Suppressor macrophage treated with lipopolysaccharide for 1 hour (primary cell): Measurements from ENCODE around the gene MUC4.
"Not testable (repeated sequence)": the region's sequence is repeated elsewhere in the genome, so short reads cannot be mapped to it uniquely, and the experiment has no call there.

Experiments used
- DNase-seq, 3 donors: peaks; one replicate each; pipeline ENCODE4 v3.0.0-alpha.2; 2020 to 2022

MUC4 gene

GRCh38 chr3:195773956-195774537 lies 37.7 kb downstream of the MUC4 start:
- DNase-seq, result no peak

- no peak for DNase-seq
Observed at GRCh38 chr3:195771646-195772300, 40.0 kb downstream of the MUC4 start.

DNA sequence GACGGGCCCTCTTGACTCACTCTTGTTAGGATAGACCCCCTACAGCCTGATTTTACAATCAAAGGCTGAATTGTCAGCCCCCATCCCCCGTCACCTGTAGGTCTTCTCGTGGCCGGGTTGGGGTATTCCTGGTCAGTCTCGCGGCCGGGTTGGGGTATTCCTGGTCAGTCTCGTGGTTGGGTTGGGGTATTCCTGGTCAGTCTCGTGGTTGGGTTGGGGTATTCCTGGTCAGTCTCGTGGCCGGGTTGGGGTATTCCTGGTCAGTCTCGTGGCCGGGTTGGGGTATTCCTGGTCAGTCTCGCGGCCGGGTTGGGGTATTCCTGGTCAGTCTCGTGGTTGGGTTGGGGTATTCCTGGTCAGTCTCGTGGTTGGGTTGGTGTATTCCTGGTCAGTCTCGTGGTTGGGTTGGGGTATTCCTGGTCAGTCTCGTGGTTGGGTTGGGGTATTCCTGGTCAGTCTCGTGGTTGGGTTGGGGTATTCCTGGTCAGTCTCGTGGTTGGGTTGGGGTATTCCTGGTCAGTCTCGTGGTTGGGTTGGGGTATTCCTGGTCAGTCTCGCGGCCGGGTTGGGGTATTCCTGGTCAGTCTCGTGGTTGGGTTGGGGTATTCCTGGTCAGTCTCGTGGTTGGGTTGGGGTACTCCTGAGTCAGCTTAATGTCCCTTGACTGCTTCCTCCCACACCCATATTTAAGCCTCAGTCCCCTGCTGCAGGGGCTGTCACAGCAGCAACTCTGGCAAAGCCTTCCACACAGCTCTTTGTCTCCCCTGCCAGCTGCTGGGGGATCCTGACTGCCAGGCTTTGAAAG lies 40.7 kb downstream of the MUC4 start:
- DNase-seq, result not testable (repeated sequence)

DNA sequence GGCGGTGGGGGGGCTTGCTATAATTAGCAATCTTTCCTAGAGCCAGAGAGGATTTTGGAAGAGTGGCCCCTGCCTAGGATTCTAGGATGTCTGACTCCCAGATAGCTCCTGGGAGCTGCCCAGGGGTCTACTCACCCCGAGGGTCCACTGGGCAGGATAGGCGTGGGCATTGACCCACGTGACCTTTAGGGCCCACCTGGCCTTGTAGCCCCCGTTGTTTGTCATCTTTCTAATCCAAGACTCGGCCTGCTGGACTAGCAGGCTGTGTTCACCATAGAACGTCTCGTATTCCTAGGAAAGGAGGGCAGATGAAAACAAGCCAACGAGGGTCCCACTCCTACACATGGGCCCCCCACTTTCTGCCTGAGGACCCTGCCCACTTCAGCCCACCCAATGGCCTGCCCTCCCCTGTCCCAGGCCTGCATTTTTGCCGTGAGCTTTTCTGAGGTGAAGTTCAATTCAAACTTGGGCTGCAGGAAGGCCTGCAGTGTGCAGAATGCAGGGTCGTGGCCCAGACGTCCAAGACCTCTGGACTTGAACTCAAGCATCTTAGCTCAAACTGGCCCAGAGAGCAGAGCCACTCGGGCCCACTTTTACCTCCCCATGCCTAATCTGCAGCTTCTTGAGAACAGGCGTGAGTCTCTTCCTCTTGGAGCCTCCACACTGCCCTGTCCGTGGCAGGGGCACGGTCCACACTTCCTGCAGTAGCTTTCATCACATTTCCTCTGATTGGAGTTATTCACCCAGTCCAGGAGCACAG lies 41.5 kb downstream of the MUC4 start:
- DNase-seq, result no peak

DNA sequence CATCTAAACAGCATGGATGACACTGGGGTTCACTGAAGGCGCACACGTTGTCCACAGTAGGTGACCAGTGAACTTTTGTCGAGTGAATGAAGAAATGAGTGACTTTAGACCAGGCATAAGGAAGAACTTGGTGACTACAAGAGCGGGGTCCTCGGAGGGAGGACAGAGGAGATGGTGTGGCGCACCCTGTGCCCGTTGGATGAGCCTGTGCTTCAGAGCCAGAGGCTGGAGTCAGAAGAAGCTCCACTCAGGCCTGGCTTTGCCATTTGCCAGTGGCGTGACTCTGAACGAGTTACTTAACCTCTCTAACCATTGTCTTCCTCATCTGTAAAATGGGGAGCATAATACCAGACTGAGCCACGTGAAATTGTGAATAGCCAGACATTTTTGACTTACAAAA lies 42.2 kb downstream of the MUC4 start:
- no peak for DNase-seq

DNA sequence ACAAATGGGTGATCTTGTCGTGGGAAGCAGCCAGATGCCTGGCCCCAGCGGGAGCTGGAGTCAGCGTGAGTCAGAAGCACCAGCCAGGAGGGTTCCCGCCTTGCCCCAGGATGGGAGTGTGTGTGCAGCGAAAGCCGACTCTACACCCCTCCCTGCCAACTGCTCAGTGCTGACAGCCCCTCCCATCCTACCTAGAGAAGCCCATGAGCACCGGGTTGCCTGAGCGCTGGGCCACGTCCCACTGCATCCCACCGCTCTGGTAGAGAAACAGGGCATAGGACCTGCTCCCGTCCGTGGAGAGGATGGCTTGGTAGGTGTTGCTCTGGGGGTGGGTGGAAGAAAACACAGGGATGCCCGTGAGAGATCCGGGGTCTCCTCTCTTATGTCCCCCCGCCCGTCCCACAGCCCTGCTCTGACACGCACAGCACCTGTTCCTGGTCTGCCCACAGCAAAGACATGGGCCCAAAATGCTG lies 42.9 kb downstream of the MUC4 start:
- DNase-seq, result no peak

DNA sequence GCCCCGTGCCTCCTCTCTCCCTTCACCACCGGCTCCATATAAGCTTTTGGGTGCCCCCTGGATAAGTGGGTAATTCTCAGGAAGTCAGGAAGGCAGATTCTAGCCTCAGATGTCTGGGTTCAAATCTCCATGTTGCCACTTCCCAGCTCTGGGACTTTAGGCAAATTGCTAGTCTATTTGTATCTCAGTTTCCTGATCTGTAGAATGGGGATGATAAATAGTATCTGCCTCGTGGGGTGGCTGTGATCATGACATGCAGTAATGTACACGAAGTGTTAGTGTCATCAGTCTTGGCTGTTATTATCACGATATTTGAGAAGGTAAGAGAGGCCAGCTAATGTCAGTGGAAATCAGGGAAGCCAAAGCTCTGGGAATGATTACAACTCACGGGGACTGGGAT lies 43.3 kb downstream of the MUC4 start:
- no peak for DNase-seq

DNA sequence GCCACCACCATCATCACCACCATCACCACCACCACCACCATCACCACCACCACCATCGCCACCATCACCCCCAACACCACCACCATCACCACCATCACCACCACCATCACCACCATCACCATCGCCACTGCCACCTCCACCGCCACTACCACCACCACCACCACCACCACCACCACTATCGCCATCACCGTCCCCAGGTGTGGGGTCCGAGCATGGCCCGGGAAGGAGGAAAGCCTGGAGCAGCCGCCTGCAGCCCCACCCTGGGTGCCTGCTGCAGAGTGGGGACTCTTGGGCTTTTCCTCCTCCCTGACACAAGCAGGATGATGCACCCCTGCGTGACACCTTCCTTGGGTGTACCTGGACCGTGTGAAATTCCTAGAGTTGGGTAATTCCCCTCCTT lies 43.9 kb downstream of the MUC4 start:
- no peak for DNase-seq

- DNase-seq, result no peak
Observed at GRCh38 chr3:195766671-195767070, 45.1 kb downstream of the MUC4 start.

GRCh38 chr3:195764961-195765706 lies 46.6 kb downstream of the MUC4 start:
- no peak for DNase-seq

DNA sequence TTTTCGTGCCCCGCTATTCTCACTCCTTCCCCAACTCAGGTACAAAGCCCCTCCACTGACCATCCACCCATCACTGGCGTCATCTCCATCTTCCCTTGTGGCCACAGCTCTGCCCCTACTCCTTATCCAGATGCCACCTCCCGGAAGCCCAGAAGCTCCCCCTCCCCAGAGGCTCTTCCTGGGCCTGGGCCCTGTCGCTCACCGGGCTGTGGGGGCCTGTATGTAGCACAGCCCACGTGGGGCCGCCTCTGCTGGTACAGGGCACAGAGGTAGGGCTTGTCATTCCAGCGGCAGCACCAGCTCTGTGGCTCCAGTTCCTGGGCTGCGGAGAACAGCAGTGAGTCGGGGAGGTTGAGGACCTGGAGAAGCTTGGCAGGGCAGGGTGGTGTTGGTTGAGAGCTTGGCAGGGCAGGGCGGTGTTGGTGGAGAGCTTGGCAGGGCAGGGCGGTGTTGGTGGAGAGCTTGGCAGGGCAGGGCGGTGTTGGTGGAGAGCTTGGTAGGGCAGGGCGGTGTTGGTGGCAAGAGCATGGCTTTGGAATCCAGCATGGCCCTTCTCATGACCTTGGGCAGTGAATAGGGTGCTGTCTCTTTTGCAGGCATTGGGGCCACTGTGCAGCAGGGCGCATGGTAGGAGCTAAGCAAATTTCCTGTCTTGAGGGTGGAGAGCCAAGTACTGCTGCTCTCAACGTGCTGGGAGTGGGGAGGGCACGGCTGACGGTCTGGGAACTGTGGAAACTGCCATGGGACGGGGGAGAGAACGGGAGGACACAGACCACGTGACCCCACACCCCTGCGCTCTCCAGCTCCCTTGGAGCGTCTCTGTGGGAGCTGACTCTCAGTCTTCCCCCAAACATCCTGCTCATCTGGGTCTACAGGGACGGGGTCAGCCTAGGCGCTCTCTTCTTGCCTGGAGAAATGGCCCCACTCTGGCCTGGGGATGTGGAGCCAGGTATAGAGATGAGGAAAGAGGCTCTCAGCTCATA lies 47.6 kb downstream of the MUC4 start:
- DNase-seq, result no peak

DNA sequence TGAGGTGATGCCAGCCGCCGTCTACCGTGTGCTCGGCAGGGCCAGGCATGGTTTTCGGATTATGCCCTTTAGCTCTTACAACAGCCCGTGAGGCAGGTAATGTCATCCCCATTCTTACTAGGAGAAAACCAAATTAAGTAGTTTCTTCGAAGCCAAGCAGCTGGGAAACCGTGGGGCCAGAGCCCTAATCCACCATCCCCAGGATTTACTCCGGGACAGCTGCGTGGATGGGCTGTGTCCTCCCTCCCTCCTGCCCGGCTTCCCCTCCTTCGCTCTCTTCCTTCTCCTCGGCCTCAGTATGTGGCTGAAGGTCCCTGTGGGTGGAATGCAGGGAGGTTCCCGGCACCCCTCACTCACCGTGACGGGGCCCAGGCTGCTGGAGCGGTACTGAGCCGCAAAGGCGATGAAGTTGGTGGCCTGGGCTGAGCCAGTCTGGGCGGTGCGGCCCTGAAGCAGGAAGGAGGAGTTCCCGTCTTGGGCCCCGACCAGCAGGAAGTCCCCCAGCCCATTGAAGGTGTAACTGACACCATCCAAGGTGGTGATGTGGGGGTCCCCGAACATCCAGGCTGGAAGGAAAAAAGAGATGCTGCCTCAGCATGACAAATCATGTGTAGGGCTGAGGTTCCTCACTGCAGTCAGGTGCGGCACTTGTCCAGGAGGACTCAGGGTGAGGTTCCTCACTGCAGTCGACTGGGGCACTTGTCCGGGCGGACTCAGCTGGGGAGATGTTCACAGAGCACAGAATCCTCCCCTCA lies 48.5 kb downstream of the MUC4 start:
- DNase-seq, result no peak

DNA sequence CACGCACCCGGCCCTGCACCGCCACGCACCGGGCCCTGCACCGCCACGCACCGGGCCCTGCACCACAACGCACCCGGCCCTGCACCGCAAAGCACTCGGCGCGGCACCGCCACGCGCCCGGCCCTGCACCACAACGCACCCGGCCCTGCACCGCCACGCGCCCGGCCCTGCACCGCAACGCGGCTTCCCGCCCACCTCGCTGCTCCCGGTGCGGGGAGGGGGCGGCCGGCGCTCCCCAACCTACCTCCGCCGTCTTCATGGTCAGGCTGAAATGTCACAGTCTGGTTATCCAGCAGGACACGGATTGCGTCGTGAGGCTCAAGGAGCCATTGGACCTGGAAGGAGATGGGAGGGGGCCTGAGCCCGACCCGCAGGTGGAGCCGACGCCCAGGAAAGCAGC lies 49.1 kb downstream of the MUC4 start:
- no peak for DNase-seq

- no peak for DNase-seq
Observed at GRCh38 chr3:195762249-195762585, 49.5 kb downstream of the MUC4 start.

GRCh38 chr3:195761567-195762248 lies 50.0 kb downstream of the MUC4 start:
- no peak for DNase-seq

GRCh38 chr3:195761123-195761566 lies 50.6 kb downstream of the MUC4 start:
- DNase-seq, result no peak

DNA sequence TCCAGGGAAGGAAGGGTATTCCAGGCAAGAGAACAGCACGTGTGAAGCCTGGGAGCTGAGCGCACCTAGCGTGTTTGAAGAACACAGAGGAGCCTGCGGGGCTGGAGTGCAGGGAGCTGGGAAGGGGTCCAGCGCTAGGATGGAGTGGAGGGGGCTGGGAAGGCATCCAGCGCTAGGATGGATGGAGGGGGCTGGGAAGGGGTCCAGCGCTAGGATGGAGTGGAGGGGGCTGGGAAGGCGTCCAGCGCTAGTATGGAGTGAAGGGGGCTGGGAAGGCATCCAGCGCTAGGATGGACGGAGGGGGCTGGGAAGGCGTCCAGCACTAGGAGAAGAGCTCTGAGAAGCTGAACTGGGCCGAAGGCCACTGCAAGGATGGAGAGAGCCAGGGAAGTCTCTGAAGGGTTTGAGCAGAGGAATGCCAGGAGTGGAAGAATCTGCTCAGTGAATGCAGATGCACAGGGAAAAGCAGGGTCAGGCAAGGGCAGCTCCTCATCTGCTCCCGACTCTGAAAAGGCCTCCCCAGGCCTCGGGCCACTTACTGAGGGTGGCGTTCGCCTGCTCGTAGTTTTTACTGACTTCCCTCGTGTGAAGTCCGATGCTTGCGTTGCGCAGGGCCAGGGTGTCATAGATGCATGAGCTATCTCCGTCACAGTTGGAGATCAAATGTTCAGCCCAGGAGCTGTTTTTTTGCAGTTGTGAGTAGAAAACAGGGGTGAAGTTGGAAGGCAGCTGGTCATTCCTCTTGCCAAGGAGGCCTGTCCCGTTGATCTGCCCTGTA lies 51.2 kb downstream of the MUC4 start:
- no peak for DNase-seq

DNA sequence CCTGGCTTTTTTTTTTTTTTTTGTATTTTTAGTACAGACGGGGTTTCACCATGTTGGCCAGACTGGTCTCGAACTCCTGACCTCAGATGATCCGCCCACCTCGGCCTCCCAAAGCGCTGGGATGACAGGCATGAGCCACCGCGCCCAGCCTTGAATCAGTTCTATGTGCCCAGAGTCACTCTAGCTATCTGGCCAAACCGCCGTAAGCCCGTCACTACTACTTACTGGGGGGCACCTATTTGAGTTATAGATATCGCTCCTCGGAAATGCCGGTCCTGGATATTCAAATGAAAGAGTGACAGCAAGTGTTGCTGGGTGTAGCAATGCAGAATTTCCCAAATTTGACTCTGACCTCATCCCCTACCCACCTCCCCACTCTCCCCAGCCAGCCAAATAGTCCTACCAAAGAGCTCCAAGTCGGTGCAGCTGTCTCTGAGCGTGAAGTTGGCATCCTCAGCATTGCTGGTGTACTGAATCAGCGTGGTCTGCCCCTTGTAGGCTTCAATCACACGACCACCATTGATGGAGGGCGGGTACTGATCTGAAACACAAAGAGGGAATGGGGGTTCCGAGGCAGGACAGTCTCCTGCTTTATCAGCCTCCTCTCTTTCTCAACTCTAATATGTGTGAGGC lies 52.9 kb downstream of the MUC4 start:
- no peak for DNase-seq

- no peak for DNase-seq
Observed at GRCh38 chr3:195757827-195758226, 53.9 kb downstream of the MUC4 start.
